Erythroblast (primary cell): ENCODE measurements around the gene ELL.
"Not testable (repeated sequence)": the region's sequence is repeated elsewhere in the genome, so short reads cannot be mapped to it uniquely, and the experiment has no call there.

Source experiments
- GATA1 ChIP-seq: IDR thresholded peaks from 2 replicates; pipeline ENCODE4 v1.6.1; 2011; ENCODE audit warnings: low read depth, mild to moderate bottlenecking, control low read depth, low read length, moderate library complexity
- POLR2A ChIP-seq: IDR thresholded peaks from 2 replicates; pipeline ENCODE4 v1.6.1; 2011; ENCODE audit warnings: mild to moderate bottlenecking, low read length

GRCh38 chr19:18402455-18403248, 119.2 kb downstream of the ELL start:
- not testable (repeated sequence) for TF ChIP-seq POLR2A, GATA1
